ENCODE results near the gene APOC4.

The APOC4 gene

GRCh38 chr19:44972802-44973201, 30.8 kb downstream of the APOC4 start:
- TF ChIP-seq CTCF (IDR thresholded peaks at IDR 0.05; ENCODE audit: insufficient read depth, low read length, poor library complexity, severe bottlenecking), result no peak
- no peak for DNase-seq (ENCODE audit: extremely low read depth, insufficient read length)
- peaks cover 42% of the 10 kb centered on the region for H3K36me3 ChIP-seq (ENCODE audit: control insufficient read depth, insufficient read depth, low read length)
- H3K27me3 ChIP-seq (replicated peaks; ENCODE audit: control insufficient read depth, insufficient read depth, low read length), result no peaks in the 10 kb centered on the region
- no peak overlapping the region for H3K4me3 ChIP-seq (replicated peaks; ENCODE audit: low read depth, low read length)

GRCh38 chr19:44973982-44974735, 32.1 kb downstream of the APOC4 start:
- TF ChIP-seq CTCF (IDR thresholded peaks at IDR 0.05; ENCODE audit: insufficient read depth, low read length, poor library complexity, severe bottlenecking), result no peak
- H3K4me3 ChIP-seq (replicated peaks; ENCODE audit: low read depth, low read length), result no peak overlapping the region
- DNase-seq (ENCODE audit: extremely low read depth, insufficient read length), result no peak
- H3K36me3 ChIP-seq (ENCODE audit: control insufficient read depth, insufficient read depth, low read length), result peaks cover 39% of the 10 kb centered on the region
- no peaks in the 10 kb centered on the region for H3K27me3 ChIP-seq (replicated peaks; ENCODE audit: control insufficient read depth, insufficient read depth, low read length)

- DNase-seq (ENCODE audit: extremely low read depth, insufficient read length), result no peak
- peaks cover 41% of the 10 kb centered on the region for H3K36me3 ChIP-seq (ENCODE audit: control insufficient read depth, insufficient read depth, low read length)
- TF ChIP-seq CTCF (IDR thresholded peaks at IDR 0.05; ENCODE audit: insufficient read depth, low read length, poor library complexity, severe bottlenecking), result no peak
- no peaks in the 10 kb centered on the region for H3K27me3 ChIP-seq (replicated peaks; ENCODE audit: control insufficient read depth, insufficient read depth, low read length)
- no peak overlapping the region for H3K4me3 ChIP-seq (replicated peaks; ENCODE audit: low read depth, low read length)
These were observed 32.8 kb downstream of the APOC4 start for GRCh38 chr19:44974857-44975256.

- no peak overlapping the region for H3K4me3 ChIP-seq (replicated peaks; ENCODE audit: low read depth, low read length)
- TF ChIP-seq CTCF (IDR thresholded peaks at IDR 0.05; ENCODE audit: insufficient read depth, low read length, poor library complexity, severe bottlenecking), result no peak
- peaks cover 41% of the 10 kb centered on the region for H3K36me3 ChIP-seq (ENCODE audit: control insufficient read depth, insufficient read depth, low read length)
- no peak for DNase-seq (ENCODE audit: extremely low read depth, insufficient read length)
- no peaks in the 10 kb centered on the region for H3K27me3 ChIP-seq (replicated peaks; ENCODE audit: control insufficient read depth, insufficient read depth, low read length)
These were observed 33.4 kb downstream of the APOC4 start for GRCh38 chr19:44975444-44975843.

GRCh38 chr19:44984005-44984404, 42.0 kb downstream of the APOC4 start:
- Histone ChIP-seq H3K36me3 (ENCODE audit: control insufficient read depth, insufficient read depth, low read length) (peaks cover 27% of the 10 kb centered on the region), H3K4me3 (replicated peaks; ENCODE audit: low read depth, low read length) (no peak overlapping the region), H3K27me3 (replicated peaks; ENCODE audit: control insufficient read depth, insufficient read depth, low read length) (no peaks in the 10 kb centered on the region)
- TF ChIP-seq CTCF (IDR thresholded peaks at IDR 0.05; ENCODE audit: insufficient read depth, low read length, poor library complexity, severe bottlenecking), result no peak
- DNase-seq (ENCODE audit: extremely low read depth, insufficient read length), result no peak
